Osteocyte (in vitro differentiated cells): ENCODE results near the gene FNDC3B. TPM values are rescaled to one million over a fixed set of nuclear protein-coding genes. Genes with fewer than 3 reads are reported as not detected.

Experiments used
- DNase-seq: peaks from one replicate; pipeline ENCODE4 v3.0.0; 2021; ENCODE audit warnings: mixed read lengths; ENCODE audit not compliant: unreplicated experiment; ENCODE audit errors: extremely low spot score
- H3K27ac Mint-ChIP-seq: one replicate; pipeline ENCODE4 v1.8.0; 2021; ENCODE audit warnings: mild to moderate bottlenecking, mixed read lengths; ENCODE audit not compliant: unreplicated experiment
- H3K27me3 Mint-ChIP-seq: one replicate; pipeline ENCODE4 v1.8.0; 2021; ENCODE audit warnings: mixed read lengths; ENCODE audit not compliant: unreplicated experiment
- H3K36me3 Mint-ChIP-seq: one replicate; pipeline ENCODE4 v1.8.0; 2021; ENCODE audit warnings: mixed read lengths; ENCODE audit not compliant: unreplicated experiment
- H3K4me1 Mint-ChIP-seq: one replicate; pipeline ENCODE4 v1.8.0; 2021; ENCODE audit warnings: mixed read lengths; ENCODE audit not compliant: unreplicated experiment
- H3K4me3 Mint-ChIP-seq: one replicate; pipeline ENCODE4 v1.8.0; 2021; ENCODE audit warnings: mild to moderate bottlenecking, moderate library complexity, mixed read lengths; ENCODE audit not compliant: unreplicated experiment
- H3K9me3 Mint-ChIP-seq: one replicate; pipeline ENCODE4 v1.8.0; 2021; ENCODE audit warnings: mixed read lengths; ENCODE audit not compliant: unreplicated experiment
- total RNA-seq: library from RNA; stranded (reverse); gene quantifications from 2 replicates; pipeline ENCODE4 v1.2.1, GENCODE V29; 2021
- TF ChIP-seq, protein P1 (sequence below): fragments of 200-600 bp; sonication (generic); IDR thresholded peaks from 2 replicates; pipeline ENCODE4 v1.5.0; 2021; ENCODE audit warnings: antibody characterized with exemption, mild to moderate bottlenecking, moderate library complexity

FNDC3B gene
- total RNA-seq, 1 donor from 2014 or later: 240 TPM

DNA sequence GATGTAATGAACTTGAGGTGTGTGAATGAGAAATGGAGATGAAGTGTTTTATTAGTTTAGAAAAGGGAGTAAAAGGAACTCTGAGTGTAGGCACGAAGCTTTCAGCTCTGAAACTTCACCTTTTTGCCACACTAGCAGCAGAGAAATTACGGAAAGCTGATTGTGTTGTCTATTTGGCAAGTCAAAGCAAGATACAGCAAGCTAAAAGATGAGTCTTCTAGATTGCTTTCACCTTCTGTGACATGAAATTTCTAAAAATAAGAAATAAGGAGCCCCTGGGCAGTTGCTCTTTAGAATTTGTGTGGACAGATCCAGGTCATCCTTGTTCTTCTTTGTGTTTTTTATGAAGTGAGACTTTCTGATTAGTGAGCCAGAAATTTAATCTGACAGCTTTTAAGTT lies 143.4 kb downstream of the FNDC3B start:
- H3K4me1 Mint-ChIP-seq: peaks cover 55% of the 10 kb centered on the region
- no peak overlapping the region for H3K4me3 Mint-ChIP-seq
- peaks cover 9% of the 10 kb centered on the region for H3K36me3 Mint-ChIP-seq
- H3K27me3 Mint-ChIP-seq: no peaks in the 10 kb centered on the region
- H3K9me3 Mint-ChIP-seq: no peaks in the 10 kb centered on the region
- H3K27ac Mint-ChIP-seq: peak overlapping the region; percentile 35
- TF ChIP-seq, protein P1, sequence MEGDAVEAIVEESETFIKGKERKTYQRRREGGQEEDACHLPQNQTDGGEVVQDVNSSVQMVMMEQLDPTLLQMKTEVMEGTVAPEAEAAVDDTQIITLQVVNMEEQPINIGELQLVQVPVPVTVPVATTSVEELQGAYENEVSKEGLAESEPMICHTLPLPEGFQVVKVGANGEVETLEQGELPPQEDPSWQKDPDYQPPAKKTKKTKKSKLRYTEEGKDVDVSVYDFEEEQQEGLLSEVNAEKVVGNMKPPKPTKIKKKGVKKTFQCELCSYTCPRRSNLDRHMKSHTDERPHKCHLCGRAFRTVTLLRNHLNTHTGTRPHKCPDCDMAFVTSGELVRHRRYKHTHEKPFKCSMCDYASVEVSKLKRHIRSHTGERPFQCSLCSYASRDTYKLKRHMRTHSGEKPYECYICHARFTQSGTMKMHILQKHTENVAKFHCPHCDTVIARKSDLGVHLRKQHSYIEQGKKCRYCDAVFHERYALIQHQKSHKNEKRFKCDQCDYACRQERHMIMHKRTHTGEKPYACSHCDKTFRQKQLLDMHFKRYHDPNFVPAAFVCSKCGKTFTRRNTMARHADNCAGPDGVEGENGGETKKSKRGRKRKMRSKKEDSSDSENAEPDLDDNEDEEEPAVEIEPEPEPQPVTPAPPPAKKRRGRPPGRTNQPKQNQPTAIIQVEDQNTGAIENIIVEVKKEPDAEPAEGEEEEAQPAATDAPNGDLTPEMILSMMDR: no peak
- no peak for DNase-seq

DNA sequence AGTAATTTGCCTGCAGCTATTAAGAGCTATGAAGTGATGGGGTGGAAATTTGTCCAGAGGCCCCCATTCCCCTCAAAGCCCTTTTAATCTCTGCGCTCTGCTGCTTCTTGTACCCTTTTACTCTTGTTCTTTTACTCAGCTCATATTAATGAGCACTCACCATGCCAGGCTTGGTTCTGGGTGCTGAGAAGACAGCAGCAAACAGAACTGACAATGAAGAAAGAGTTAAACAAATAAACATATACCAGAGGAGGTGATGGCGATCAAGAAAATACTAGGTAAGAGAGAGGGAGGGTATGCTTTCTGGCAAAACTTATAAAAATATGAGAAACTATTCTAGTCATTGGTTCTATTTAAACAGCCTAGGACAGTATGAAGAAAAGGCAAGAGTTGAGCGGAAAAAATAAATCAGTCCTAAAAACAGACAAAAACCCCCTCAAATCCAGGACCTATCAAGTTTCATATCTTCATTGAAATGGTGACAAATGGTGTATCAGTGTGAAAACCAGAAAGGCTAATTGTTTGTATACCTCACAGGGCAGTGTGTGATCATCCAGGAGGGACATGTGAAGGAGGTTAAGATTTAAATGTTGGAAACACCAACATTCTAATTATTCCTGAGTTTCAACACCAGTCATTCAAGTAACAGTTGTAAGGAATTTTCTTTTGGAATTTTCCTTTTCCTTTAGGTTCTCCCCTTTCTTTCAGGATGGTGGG lies 144.9 kb downstream of the FNDC3B start:
- TF ChIP-seq, protein P1: no peak
- no peaks in the 10 kb centered on the region for H3K9me3 Mint-ChIP-seq
- DNase-seq: no peak
- no peak overlapping the region for H3K4me3 Mint-ChIP-seq
- H3K27ac Mint-ChIP-seq: peak overlapping the region; percentile 63
- peaks cover 5% of the 10 kb centered on the region for H3K36me3 Mint-ChIP-seq
- no peaks in the 10 kb centered on the region for H3K27me3 Mint-ChIP-seq
- H3K4me1 Mint-ChIP-seq: peaks cover 49% of the 10 kb centered on the region

DNA sequence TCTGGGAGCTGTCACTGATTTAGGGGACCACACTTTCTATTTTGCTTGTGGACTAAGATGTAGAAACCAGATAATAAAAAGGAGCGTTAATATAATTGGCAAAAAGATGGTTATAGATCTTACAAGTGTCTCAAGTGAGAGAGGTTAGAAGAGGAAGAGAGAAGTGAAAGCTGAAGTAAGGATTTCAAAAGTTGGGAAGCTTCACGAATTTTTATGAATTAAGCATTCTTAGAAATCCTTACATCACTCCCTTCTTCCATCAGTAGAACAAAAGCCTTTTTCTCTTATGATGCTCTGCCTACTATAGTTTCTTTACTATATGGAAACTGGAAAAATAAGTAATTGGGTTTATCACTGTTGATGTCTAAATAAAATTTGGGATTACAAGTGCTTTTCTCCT lies 146.5 kb downstream of the FNDC3B start:
- Mint-ChIP-seq H3K4me1 (peaks cover 37% of the 10 kb centered on the region), H3K27ac (no peak overlapping the region), H3K4me3 (no peak overlapping the region), H3K9me3 (no peaks in the 10 kb centered on the region), H3K27me3 (no peaks in the 10 kb centered on the region), H3K36me3 (peaks cover 2% of the 10 kb centered on the region)
- TF ChIP-seq, protein P1: no peak
- DNase-seq: no peak

DNA sequence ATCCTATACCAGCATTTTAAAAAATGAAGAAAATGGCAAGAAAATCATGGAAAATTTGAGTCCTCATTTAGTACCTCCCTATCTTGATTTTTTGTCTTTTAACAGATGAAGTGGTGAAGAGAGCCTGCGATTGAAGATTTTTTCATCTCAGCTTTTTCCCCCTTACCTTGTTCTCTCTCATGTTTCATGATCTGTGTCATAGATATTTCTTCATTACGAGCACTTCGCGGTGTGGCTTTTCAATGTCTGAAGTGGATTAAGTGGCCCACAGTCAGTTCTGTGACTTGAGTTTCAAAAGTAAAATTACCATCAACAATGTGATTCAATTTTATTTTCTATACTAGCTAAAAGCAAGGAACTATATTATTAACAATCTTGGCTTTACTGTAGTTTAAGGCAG lies 147.2 kb downstream of the FNDC3B start:
- H3K27ac Mint-ChIP-seq: peak overlapping the region; percentile 29
- no peak for DNase-seq
- H3K4me3 Mint-ChIP-seq: no peak overlapping the region
- no peaks in the 10 kb centered on the region for H3K27me3 Mint-ChIP-seq
- H3K9me3 Mint-ChIP-seq: no peaks in the 10 kb centered on the region
- TF ChIP-seq, protein P1: no peak
- peaks cover 37% of the 10 kb centered on the region for H3K4me1 Mint-ChIP-seq
- H3K36me3 Mint-ChIP-seq: peaks cover 2% of the 10 kb centered on the region

DNA sequence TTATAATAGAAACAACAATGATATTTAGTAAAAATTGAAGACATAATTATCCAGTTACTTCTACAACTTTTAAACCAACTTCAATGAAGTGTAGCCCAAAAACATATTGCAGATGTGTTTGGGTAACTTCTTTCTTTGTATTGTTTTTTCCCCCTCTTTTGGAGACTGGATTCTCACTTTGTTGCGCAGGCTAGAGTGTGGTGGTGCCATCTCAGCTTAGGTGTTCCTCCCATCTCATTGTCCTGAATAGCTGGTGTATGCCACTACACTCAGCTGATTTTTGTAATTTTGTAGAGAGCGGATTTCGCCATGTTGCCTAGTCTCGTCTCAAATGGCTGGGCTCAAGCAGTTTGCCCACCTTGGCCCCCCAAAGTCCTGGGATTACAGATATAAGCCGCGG lies 148.1 kb downstream of the FNDC3B start:
- Mint-ChIP-seq H3K27me3 (no peaks in the 10 kb centered on the region), H3K27ac (no peak overlapping the region), H3K4me3 (no peak overlapping the region), H3K36me3 (peaks cover 2% of the 10 kb centered on the region), H3K4me1 (peaks cover 31% of the 10 kb centered on the region), H3K9me3 (no peaks in the 10 kb centered on the region)
- DNase-seq: no peak
- TF ChIP-seq, protein P1: no peak
